C4-2B (cell line): Measurements from ENCODE around the gene GSK3B.

Experiments used
- ZFX ChIP-seq: fragments of 450-650 bp; IDR thresholded peaks from 2 replicates; pipeline ENCODE4 v1.6.1; 2017
- TF ChIP-seq, protein P1 (sequence below): fragments of 450-650 bp; conservative IDR thresholded peaks from 2 replicates; pipeline ENCODE4 v1.5.1; 2017; ENCODE audit warnings: mild to moderate bottlenecking

DNA sequence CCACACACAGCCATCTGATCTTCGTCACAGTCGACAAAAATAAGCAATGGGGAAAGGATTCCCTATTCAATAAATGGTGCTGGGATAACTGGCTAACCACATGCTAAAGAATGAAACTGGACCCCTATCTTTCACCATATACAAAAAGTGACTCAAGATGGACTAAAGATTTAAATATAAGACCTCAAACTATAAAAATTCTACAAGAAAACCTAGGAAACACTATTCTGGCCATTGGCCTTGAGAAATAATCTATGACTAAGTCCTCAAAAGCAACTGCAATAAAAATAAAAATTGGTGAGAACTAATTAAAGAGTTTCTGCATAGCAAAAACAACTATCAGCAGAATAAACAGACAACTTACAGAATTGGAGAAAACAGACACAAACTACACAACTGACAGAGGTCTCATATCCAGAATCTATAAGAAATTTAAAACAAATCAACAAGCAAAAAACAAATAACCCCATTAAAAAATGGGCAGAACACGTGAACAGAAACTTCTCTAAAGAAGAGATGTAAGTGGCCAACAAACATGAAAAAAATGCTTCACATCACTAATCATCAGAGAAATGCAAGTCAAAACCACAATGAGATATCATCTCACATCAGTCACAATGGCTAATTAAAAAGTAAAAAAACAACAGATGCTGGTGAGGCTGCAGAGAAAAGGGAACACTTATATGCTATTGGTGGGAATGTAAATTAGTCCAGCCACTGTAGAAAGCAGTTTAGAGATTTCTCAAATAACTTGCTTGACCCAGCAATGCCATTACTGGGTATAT is 208.3 kb downstream of the GSK3B start:
- TF ChIP-seq, protein P1, sequence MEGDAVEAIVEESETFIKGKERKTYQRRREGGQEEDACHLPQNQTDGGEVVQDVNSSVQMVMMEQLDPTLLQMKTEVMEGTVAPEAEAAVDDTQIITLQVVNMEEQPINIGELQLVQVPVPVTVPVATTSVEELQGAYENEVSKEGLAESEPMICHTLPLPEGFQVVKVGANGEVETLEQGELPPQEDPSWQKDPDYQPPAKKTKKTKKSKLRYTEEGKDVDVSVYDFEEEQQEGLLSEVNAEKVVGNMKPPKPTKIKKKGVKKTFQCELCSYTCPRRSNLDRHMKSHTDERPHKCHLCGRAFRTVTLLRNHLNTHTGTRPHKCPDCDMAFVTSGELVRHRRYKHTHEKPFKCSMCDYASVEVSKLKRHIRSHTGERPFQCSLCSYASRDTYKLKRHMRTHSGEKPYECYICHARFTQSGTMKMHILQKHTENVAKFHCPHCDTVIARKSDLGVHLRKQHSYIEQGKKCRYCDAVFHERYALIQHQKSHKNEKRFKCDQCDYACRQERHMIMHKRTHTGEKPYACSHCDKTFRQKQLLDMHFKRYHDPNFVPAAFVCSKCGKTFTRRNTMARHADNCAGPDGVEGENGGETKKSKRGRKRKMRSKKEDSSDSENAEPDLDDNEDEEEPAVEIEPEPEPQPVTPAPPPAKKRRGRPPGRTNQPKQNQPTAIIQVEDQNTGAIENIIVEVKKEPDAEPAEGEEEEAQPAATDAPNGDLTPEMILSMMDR, result no peak
- TF ChIP-seq ZFX, result no peak
